ENCODE results near the gene PITPNC1.
"Not testable (repeated sequence)": the region's sequence is repeated elsewhere in the genome, so short reads cannot be mapped to it uniquely, and the experiment has no call there.

The PITPNC1 gene

DNA sequence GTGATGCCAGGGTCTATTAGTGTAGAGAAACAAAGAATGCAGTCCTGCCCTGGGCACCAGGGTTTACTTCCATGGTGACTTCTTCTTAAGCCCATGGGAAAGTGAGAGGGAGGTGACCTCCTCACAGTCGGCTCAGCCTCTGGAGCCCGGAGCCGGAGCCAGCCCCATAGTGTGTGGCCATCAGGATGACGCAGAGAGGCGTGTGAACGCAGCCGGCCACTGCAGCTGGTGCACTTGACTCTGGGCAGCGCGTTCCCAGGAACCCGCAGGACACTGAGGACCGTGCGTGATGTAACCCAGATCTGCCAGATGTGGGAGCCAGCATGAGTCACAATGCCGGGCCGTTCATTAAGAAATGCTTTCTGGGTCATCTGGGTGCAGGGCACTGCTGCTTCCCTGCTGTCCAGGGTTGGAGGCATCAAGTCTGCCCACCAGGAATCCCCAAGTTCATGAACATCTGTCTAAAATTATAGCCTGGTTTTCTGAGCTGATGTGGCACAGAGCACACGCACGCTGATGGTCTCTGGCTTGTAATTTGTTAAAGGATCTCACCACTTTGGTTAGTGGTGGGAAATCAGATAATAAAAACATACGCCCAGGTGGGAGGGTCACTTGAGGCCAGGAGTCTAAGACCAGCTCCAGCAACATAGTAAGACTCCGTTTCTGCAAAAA is 114.1 kb downstream of the PITPNC1 start:
- DNase-seq, result no peak

GRCh38 chr17:67491681-67492024 is 114.6 kb downstream of the PITPNC1 start:
- no peak for DNase-seq

DNA sequence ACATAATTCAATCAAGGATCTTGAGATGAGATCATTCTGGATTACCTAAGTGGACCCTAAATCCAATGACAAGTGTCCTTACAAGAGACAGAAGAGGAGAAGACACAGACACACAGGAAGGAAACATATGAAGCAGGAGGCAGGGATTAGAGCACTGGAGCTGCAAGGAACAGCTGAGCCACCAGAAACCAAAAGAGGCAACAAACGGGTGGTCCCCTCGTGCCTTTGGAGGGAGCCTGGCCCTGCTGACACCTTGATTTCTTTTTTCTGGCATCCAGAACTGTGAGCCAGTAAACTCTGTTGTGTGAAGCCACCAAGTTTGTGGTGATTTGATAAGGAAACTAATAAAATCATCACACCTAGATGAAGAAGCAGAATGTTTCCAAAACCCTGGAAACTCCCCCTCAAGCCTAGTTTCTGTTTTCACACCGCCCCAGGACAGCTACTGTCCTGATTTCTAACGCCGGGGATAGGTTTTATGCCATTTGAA is 115.2 kb downstream of the PITPNC1 start:
- DNase-seq, result no peak

- DNase-seq, result no peak
Measured at GRCh38 chr17:67492824-67493517, 115.9 kb downstream of the PITPNC1 start.

- DNase-seq, result no peak
Measured at GRCh38 chr17:67493812-67494211, 116.7 kb downstream of the PITPNC1 start.

DNA sequence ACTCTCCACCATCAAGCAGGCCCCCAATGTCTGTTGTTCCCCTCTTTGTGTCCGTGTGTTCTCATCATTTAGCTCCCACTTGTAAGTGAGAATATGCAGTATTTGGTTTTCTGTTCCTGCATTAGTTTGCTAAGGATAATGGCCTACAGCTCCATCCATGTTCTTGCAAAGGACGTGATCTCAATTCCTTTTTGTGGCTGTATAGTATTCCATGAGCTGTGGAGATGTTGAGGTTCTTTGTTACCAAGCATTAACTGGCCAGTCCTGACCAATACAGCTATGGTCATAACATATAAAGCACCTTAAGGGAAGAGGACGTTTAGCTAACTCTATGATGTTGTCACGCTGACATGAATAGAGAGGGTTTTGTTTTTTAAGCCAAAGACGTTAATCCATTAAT is 118.5 kb downstream of the PITPNC1 start:
- DNase-seq, result not testable (repeated sequence)

DNA sequence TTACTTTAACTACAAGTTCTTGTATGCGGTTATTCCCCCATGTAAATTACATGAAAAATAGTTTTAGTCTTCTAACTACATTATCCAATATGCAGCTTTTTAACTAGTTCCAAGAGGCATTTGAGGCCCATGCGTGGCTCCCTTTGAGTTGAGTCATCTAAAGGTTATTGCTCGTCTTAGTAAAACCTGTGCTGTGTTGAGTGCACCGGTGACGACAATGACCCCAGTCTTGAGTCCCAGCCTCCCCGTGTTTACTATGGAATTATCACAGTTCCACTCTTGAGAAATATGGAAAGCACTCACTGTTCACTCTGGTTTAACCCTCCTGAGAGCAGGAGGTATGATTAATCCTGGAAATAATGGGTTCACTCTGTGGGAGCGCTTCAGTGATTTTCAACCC is 119.2 kb downstream of the PITPNC1 start:
- DNase-seq, result no peak

DNA sequence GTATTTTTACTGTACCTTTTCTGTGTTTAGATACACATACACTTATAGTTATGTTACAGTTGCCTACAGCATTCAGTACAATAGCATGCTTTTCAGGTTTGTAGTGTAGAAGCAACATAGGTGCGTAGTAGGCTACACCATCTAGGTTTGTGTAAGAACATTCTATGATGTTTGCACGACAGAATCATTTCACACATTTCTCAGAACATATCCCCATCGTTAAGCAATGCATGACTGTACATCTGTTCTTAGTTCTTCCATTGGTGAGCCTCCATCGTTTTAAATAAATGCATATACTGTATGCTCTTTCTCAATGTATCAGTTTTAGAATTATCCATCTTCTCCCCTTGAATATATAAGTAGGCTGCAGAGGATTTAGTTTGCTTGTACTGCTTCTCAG is 122.6 kb downstream of the PITPNC1 start:
- no peak for DNase-seq

GRCh38 chr17:67500261-67500660 is 123.2 kb downstream of the PITPNC1 start:
- no peak for DNase-seq

DNA sequence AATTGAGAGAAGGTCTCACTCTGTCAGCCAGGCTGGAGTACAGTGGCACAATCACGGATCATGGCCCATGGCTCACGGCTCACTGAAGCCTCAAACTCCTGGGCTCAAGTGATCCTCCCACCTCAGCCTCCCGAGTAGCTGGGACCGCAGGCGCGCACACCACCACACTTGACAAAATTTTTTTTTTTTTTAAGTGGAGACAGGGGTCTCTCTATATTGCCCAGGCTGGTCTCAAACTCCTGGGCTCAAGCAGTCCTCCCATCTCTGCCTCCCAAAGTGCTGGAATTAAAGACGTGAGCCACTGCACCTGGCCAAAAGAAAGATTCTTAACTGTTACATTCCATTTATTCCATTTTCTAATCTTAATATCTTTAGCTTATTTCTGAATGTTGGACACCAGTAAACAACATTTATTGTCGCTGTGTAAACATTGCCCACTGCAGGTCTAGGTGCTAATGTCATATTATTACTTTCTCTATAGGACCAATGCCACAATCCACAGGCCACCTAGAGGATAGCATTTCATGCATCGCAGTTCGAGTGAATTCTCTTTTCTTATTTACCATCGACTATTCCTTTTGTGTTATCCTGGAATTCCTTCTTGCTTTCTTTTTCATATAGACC is 123.7 kb downstream of the PITPNC1 start:
- DNase-seq, result no peak

GRCh38 chr17:67502151-67502550 is 125.1 kb downstream of the PITPNC1 start:
- no peak for DNase-seq

GRCh38 chr17:67503184-67503583 is 126.1 kb downstream of the PITPNC1 start:
- no peak for DNase-seq

DNA sequence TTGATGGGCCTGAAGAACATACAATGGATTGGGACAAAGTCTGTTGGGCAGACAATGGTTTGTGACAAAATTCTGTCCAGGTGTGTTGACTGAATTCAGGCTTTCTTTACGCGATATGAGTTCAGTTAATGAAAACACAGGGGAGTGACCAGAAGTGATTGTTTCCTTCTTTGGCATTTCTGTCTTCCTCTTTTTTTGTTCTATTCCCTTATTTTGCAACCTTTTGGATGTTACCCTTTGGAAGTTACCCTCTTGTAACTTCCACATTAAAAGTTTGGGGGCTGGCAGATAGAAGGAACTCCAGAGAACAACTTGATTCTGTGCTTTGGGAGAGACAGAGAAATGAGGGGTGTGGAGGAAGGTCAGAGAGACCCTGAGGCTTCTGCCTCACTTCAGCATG is 126.7 kb downstream of the PITPNC1 start:
- no peak for DNase-seq

DNA sequence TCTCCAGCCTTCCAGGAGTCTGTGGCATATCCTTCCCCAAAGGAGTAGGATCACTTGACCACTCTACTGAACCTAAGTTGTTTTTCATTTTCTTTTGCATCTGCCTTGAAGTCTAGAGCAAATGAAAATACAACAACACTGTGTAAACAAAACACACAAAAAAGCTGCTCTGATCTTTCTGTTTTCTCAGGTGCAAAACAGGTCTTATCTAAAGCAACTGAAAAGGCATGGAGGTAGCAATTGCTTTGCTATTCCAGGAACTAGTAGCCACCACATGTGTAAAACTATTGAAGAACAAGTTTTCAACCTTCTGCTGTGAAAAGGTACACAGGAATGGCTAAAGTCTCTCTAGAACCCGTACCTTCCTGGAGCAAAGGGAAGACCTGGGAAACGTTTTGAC is 127.1 kb downstream of the PITPNC1 start:
- no peak for DNase-seq

- DNase-seq, result no peak
Measured at GRCh38 chr17:67506966-67507365, 129.9 kb downstream of the PITPNC1 start.

DNA sequence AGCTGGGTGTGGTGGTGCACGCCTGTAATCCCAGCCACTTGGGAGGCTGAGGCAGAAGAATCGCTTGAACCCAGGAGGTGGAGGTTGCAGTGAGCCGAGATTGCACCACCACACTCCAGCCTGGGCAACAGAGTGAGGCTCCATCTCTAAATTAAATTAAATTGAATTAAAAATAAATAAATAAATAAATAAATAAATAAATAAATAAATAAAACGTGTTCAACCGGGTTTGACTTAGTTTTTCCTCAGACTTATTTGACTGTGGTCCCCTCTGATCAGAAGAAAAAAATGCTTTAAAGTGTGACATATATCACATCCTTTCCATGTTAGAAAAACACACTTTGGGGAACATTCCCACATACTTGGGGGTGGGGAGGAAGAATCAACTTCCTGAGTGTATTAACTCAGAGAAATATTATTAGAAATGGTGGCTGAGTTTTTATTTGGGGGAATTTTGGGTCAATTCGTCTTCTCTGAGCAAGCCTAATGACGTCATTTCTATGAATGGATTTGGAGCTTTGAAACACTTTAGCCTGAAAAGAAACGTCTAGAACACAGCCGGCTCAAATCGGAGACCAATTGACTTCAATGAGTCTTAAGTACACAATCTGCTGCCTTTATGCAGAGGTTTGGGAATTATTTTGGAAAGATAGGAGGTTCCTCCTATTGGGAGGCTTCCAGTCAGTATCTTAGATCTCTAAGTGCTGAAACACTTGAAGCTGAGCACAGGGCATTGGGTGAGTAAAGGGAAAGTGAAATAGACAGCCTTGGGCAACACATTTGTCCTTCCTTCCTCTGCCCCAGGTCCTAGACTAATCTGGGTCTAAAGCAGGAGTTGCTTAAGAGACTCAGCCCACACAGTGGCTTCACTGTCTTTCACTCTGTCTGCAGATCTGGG is 132.6 kb downstream of the PITPNC1 start:
- DNase-seq, result no peak

DNA sequence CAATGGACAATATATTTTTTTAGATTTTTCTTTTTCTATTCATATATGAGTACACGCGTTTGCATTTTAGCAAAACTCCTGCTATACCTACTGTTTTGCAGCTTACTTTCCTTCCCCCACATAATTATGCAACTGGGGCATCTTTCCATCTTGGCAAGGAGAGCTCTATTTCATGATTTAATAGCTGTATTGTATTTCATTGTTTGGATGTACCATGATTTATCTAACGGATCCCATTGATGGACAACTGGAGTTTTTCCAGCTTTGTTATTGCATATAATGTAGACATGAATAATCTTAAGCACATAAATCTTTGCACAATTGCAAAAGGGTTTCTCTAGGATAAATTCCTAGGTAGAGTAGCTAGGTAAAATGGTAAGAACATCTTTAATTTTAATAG is 133.9 kb downstream of the PITPNC1 start:
- DNase-seq, result no peak

DNA sequence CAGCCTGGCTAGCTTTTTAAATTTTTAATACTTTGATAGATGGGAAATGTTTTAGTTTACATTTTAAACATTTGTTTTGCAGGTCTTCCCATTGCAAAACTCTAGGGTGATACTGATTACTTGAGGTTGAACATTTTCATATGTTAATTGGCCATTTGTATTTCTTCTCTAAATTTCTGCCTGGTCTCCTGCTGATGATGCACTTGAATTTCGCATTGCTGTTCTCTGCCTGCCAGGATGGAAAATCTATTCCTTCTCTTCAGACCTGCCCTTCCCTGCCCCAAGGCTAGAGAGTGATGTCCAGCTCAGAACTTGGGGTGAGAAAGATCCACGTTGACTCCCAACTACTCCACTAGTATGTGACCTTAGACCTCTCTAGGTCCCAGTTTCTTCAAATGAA is 134.7 kb downstream of the PITPNC1 start:
- no peak for DNase-seq

- DNase-seq, result no peak
Measured at GRCh38 chr17:67514998-67515397, 137.9 kb downstream of the PITPNC1 start.

DNA sequence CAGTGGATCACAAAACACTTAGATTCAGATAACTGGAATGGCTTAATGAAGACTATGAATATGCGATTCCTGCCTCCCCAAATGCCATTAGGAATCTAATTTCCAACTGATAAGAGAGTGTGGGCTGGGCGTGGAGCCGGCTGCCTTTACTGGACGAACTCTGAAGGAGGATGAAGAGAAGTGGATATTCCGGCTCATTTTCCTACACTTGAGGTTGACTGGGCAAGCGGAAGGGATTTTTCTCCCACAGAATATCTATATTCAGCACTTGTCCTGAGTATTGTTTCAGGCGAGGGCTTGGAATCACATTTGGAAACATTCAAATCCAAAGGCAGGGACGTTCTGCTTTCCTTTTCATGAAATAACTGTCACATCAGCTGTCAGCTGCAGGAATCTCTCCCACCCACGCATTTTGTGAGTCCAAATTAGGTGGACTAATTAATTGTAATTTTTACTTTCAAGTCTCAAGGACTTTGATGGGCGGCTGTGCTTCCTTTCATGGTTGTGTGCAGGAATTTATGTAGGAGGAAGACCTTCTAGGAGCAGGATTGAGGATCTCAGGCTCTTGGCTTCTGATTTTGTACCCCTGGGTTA is 138.5 kb downstream of the PITPNC1 start:
- DNase-seq, result no peak

DNA sequence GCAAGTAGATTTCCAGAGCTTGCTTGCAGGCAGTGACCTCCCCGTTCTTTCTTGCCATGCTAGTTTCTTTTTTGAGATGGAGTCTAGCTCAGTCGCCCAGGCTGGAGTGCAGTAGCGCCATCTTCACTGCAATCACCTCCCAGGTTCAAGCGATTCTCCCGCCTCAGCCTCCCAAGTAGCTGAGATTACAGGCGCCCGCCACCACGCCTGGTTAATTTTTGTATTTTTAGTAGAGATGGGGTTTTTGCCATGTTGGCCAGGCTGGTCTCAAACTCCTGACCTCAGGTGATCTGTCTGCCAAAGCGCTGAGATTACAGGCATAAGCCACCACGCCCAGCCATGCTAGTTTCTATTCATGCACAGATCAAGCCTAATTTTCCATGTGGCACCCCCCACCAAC is 139.5 kb downstream of the PITPNC1 start:
- DNase-seq, result not testable (repeated sequence)

DNA sequence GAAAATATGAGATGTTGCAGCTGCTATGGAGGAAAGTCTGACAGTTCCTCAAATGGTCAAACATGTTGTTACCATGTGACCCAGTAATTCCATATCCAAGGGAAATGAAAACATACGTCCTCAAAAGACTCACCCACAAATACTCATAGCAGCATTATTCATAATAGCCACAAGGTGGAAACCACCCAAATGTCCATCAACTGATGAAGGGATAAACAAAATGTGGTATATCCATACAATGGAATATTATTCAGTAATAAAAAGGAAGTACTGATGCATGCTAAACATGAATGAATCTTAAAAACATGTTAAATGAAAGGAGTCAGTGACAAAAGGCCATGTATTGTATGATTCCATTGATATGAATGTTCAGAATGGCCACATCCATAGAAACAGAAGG is 140.2 kb downstream of the PITPNC1 start:
- no peak for DNase-seq

GRCh38 chr17:67518876-67519275 is 141.8 kb downstream of the PITPNC1 start:
- no peak for DNase-seq

Data from NCI-H2107 (cell line).